H9 (cell line): ENCODE measurements around the gene NDOR1. TPM values are rescaled to one million over a fixed set of nuclear protein-coding genes. Genes with fewer than 3 reads are reported as not detected.

Source experiments
- DNase-seq: peaks from one replicate; pipeline ENCODE4 v3.0.0-alpha.2; 2017
- H2AFZ ChIP-seq: one replicate; pipeline ENCODE4 v1.6.1; 2013; ENCODE audit warnings: mild to moderate bottlenecking, low read length, control low read depth, moderate library complexity
- H2AK5ac ChIP-seq: 2 replicates; pipeline ENCODE4 v1.6.1; 2013; ENCODE audit warnings: low read length, control low read depth, mixed read lengths; ENCODE audit not compliant: insufficient read length
- H2BK120ac ChIP-seq: one replicate; pipeline ENCODE4 v1.6.1; 2013; ENCODE audit warnings: low read depth, mild to moderate bottlenecking, low read length, control low read depth, inconsistent platforms; ENCODE audit not compliant: poor library complexity, severe bottlenecking
- H2BK12ac ChIP-seq: 2 replicates; pipeline ENCODE4 v1.6.1; 2013; ENCODE audit warnings: low read length, control low read depth, mixed read lengths, low read depth; ENCODE audit not compliant: insufficient read length
- H2BK15ac ChIP-seq: 2 replicates; pipeline ENCODE4 v1.6.1; 2013; ENCODE audit warnings: low read depth, low read length, control low read depth
- H2BK20ac ChIP-seq: one replicate; pipeline ENCODE4 v1.6.1; 2013; ENCODE audit warnings: low read depth, mild to moderate bottlenecking, low read length, control low read depth, inconsistent platforms; ENCODE audit not compliant: poor library complexity, severe bottlenecking
- H2BK5ac ChIP-seq: 2 replicates; pipeline ENCODE4 v1.6.1; 2013; ENCODE audit warnings: low read length, control low read depth, mixed read lengths; ENCODE audit not compliant: insufficient read length
- H3K14ac ChIP-seq: 2 replicates; pipeline ENCODE4 v1.6.1; 2013; ENCODE audit warnings: low read length, control low read depth; ENCODE audit not compliant: insufficient read depth
- H3K18ac ChIP-seq: 2 replicates; pipeline ENCODE4 v1.6.1; 2013; ENCODE audit warnings: low read depth, mild to moderate bottlenecking, mixed read lengths, low read length, control low read depth; ENCODE audit not compliant: insufficient read length
- H3K23ac ChIP-seq: 2 replicates; pipeline ENCODE4 v1.6.1; 2013; ENCODE audit warnings: low read length, control low read depth, mixed read lengths, low read depth; ENCODE audit not compliant: insufficient read length
- H3K23me2 ChIP-seq: 2 replicates; pipeline ENCODE4 v1.6.1; 2013; ENCODE audit warnings: low read depth, mild to moderate bottlenecking, mixed read lengths, low read length, control low read depth; ENCODE audit not compliant: insufficient read length, poor library complexity, severe bottlenecking
- H3K27ac ChIP-seq: 2 replicates; pipeline ENCODE4 v1.5.1; 2013; ENCODE audit warnings: low read length, control low read depth, mixed read lengths, low read depth; ENCODE audit not compliant: insufficient read length
- H3K27me3 ChIP-seq: 2 replicates; pipeline ENCODE4 v1.6.1; 2013; ENCODE audit warnings: low read length, control low read depth, inconsistent platforms; ENCODE audit not compliant: insufficient read depth
- H3K4ac ChIP-seq: 2 replicates; pipeline ENCODE4 v1.6.1; 2013; ENCODE audit warnings: low read depth, mild to moderate bottlenecking, control low read depth, inconsistent platforms, low read length, moderate library complexity
- H3K4me1 ChIP-seq: 2 replicates; pipeline ENCODE4 v1.6.1; 2013; ENCODE audit warnings: low read length, control low read depth, inconsistent platforms; ENCODE audit not compliant: insufficient read depth
- H3K4me2 ChIP-seq: 2 replicates; pipeline ENCODE4 v1.6.1; 2013; ENCODE audit warnings: low read length, control low read depth, mixed read lengths; ENCODE audit not compliant: insufficient read length, insufficient read depth
- H3K56ac ChIP-seq: 2 replicates; pipeline ENCODE4 v1.6.1; 2013; ENCODE audit warnings: low read depth, mild to moderate bottlenecking, mixed read lengths, low read length, control low read depth; ENCODE audit not compliant: insufficient read length
- H3K79me1 ChIP-seq: 2 replicates; pipeline ENCODE4 v1.6.1; 2013; ENCODE audit warnings: low read depth, mild to moderate bottlenecking, moderate library complexity, low read length, control low read depth, inconsistent platforms; ENCODE audit not compliant: insufficient read depth, poor library complexity, severe bottlenecking
- H3K79me2 ChIP-seq: 2 replicates; pipeline ENCODE4 v1.6.1; 2013; ENCODE audit warnings: low read length, control low read depth, inconsistent platforms; ENCODE audit not compliant: insufficient read depth
- H3K9ac ChIP-seq: 2 replicates; pipeline ENCODE4 v1.6.1; 2013; ENCODE audit warnings: low read length, control low read depth, mixed read lengths; ENCODE audit not compliant: insufficient read length; ENCODE audit errors: extremely low read depth
- H3K9me3 ChIP-seq: one replicate; pipeline ENCODE4 v1.6.1; 2013; ENCODE audit warnings: low read depth, low read length, inconsistent platforms; ENCODE audit not compliant: control insufficient read depth
- H3T11ph ChIP-seq: one replicate; pipeline ENCODE4 v1.6.1; 2013; ENCODE audit warnings: mild to moderate bottlenecking, low read length, control low read depth, inconsistent platforms
- H4K20me1 ChIP-seq: one replicate; pipeline ENCODE4 v1.6.1; 2013; ENCODE audit not compliant: control insufficient read depth, insufficient read length, insufficient read depth
- H4K5ac ChIP-seq: 2 replicates; pipeline ENCODE4 v1.6.1; 2013; ENCODE audit warnings: low read depth, mild to moderate bottlenecking, mixed read lengths, low read length, control low read depth; ENCODE audit not compliant: insufficient read length
- H4K8ac ChIP-seq: replicated peaks from 2 replicates; pipeline ENCODE4 v1.6.1; 2013; ENCODE audit warnings: low read length, control low read depth, mixed read lengths, low read depth; ENCODE audit not compliant: insufficient read length
- H4K91ac ChIP-seq: 2 replicates; pipeline ENCODE4 v1.6.1; 2013; ENCODE audit warnings: low read depth, mild to moderate bottlenecking, moderate library complexity, mixed read lengths, low read length, control low read depth; ENCODE audit not compliant: insufficient read length
- H3K27ac Mint-ChIP-seq, 3 experiments: 2 replicates in 2 of 3; 3 replicates in 1 of 3; pipeline ENCODE4 v1.8.0; 2020 to 2021; ENCODE audit warnings: mixed read lengths in 3 of 3, mild to moderate bottlenecking in 1 of 3, moderate library complexity in 1 of 3
- H3K27me3 Mint-ChIP-seq: 2 replicates; pipeline ENCODE4 v1.8.0; 2021; ENCODE audit warnings: low read depth, mild to moderate bottlenecking, moderate library complexity, mixed read lengths
- H3K36me3 Mint-ChIP-seq, 3 experiments: 2 replicates in 2 of 3; 3 replicates in 1 of 3; pipeline ENCODE4 v1.8.0; 2020 to 2021; ENCODE audit warnings: low read depth in 3 of 3, mixed read lengths in 3 of 3; ENCODE audit not compliant: insufficient read depth in 1 of 3
- H3K4me1 Mint-ChIP-seq, 2 experiments: 2 replicates each; pipeline ENCODE4 v1.8.0; 2020; ENCODE audit warnings: mixed read lengths in 2 of 2
- H3K4me3 Mint-ChIP-seq, 2 experiments: 2 replicates in 1 of 2; 3 replicates in 1 of 2; pipeline ENCODE4 v1.8.0; 2020 to 2021; ENCODE audit warnings: mild to moderate bottlenecking in 2 of 2, mixed read lengths in 2 of 2, moderate library complexity in 1 of 2
- H3K9me3 Mint-ChIP-seq, 2 experiments: 2 replicates in 1 of 2; 3 replicates in 1 of 2; pipeline ENCODE4 v1.8.0; 2020; ENCODE audit warnings: mild to moderate bottlenecking in 2 of 2, mixed read lengths in 2 of 2, moderate library complexity in 1 of 2
- WGBS: extraction: QIAGEN DNeasy Blood & Tissue Kit; methylation state at CpG from one replicate; pipeline ENCODE4 v1.1.7; 2013; ENCODE audit warnings: missing lambda C conversion rate, low lambda C conversion rate, mixed read lengths; ENCODE audit not compliant: insufficient read length; ENCODE audit errors: extremely low coverage; 5-methylcytosine and 5-hydroxymethylcytosine counted together
- total RNA-seq: library from RNA; stranded (reverse); gene quantifications from 2 replicates; pipeline ENCODE4 v1.2.1, GENCODE V29; 2021
- TF ChIP-seq, protein P1 (sequence below): fragments of 200-600 bp; sonication (generic); conservative IDR thresholded peaks from 3 replicates; pipeline ENCODE4 v1.8.0; 2021; ENCODE audit warnings: antibody characterized with exemption, mild to moderate bottlenecking

Gene NDOR1
- total RNA-seq, 1 experiment from 2014 or later = 44.1 TPM

DNA sequence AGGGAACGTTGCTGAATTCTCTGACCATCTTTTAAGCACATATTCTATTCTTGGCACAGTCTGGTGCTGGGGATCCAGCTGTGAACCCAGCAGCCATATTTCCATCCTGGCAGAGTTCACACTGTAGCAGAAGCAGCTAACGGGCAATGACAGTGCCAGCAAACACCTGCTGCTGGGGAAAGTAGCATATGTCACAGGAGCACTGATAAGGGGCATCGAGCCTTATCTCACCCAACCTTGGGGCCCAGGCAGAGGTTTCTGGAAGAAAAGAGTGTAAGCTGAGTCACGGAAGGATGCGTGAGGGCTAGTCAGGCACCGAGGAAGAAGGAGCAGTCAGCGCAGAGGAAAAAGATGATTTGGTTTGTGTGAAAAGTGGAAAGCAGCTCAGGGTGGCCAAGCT is 1.1 kb downstream of the NDOR1 start:
- Histone ChIP-seq H3K4me2 (peak overlapping the region; percentile 91), H4K5ac (no peak overlapping the region), H4K20me1 (no peaks in the 10 kb centered on the region), H3K79me2 (peaks cover 13% of the 10 kb centered on the region; the same call in 1 of the 2 replicates), H4K8ac (no peak overlapping the region), H3K79me1 (peaks cover 19% of the 10 kb centered on the region), H3K23ac (no peak overlapping the region), H3K4me1 (no peaks in the 10 kb centered on the region; the same call in 1 of the 2 replicates), H2BK20ac (no peak overlapping the region), H3T11ph (no peak overlapping the region), H3K27ac (no peak overlapping the region), H2BK12ac (no peak overlapping the region), H3K4ac (no peak overlapping the region), H2BK5ac (no peak overlapping the region), H3K27me3 (no peaks in the 10 kb centered on the region), H3K9ac (peak overlapping the region; percentile 84), H3K23me2 (peaks cover 6% of the 10 kb centered on the region), H2BK15ac (no peak overlapping the region), H3K9me3 (no peaks in the 10 kb centered on the region), H4K91ac (no peak overlapping the region), H2AK5ac (no peak overlapping the region), H2AFZ (no peak overlapping the region), H3K14ac (no peak overlapping the region), H2BK120ac (no peak overlapping the region), H3K56ac (no peak overlapping the region), H3K18ac (no peak overlapping the region)
- peaks cover 23 to 29% of the 10 kb centered on the region in 2 experiments for H3K4me1 Mint-ChIP-seq
- H3K36me3 Mint-ChIP-seq = peaks cover 8 to 39% (median 30%) of the 10 kb centered on the region in 3 experiments
- DNase-seq = no peak
- TF ChIP-seq, protein P1, sequence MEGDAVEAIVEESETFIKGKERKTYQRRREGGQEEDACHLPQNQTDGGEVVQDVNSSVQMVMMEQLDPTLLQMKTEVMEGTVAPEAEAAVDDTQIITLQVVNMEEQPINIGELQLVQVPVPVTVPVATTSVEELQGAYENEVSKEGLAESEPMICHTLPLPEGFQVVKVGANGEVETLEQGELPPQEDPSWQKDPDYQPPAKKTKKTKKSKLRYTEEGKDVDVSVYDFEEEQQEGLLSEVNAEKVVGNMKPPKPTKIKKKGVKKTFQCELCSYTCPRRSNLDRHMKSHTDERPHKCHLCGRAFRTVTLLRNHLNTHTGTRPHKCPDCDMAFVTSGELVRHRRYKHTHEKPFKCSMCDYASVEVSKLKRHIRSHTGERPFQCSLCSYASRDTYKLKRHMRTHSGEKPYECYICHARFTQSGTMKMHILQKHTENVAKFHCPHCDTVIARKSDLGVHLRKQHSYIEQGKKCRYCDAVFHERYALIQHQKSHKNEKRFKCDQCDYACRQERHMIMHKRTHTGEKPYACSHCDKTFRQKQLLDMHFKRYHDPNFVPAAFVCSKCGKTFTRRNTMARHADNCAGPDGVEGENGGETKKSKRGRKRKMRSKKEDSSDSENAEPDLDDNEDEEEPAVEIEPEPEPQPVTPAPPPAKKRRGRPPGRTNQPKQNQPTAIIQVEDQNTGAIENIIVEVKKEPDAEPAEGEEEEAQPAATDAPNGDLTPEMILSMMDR = no peak
- H3K4me3 Mint-ChIP-seq = peak overlapping the region; percentile 93 to 99
- H3K9me3 Mint-ChIP-seq = no peaks in the 10 kb centered on the region
- H3K27ac Mint-ChIP-seq = 0 out of 7 replicates have a peak overlapping the region, but pooled peaks of 1 of the 3 experiments have one; percentile 97
- no peaks in the 10 kb centered on the region for H3K27me3 Mint-ChIP-seq
- WGBS = no CpG with 5 or more reads among the region's 7 CpGs
